Measurements from ENCODE around the gene IL15. TPM values are rescaled to one million over a fixed set of nuclear protein-coding genes. Genes with fewer than 3 reads are reported as not detected.

Gene IL15
- total RNA-seq, 1 donor: 6.5 TPM

DNA sequence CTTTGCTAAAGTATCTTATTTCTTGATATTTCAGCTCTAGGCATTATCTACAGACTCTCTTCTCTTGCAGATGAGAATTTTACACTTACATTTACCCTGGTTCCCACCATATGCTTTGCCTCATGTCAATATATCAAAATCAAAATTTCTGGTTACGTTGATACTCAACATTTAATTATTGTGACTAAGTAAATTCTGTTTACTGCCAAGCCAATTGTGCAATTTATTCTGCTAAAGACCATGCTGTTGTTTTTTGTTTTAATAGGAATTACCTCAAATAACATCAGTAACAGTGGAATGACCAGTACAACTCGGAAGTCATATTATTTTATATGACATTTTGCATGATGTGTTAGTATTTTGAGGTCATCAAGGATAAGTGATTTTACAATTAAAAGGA is 125.5 kb downstream of the IL15 start:
- no peaks in the 10 kb centered on the region for H3K9me3 ChIP-seq (ENCODE audit: low read depth, low read length)
- H3K27me3 ChIP-seq (ENCODE audit: insufficient read depth, low read length): no peaks in the 10 kb centered on the region
- H3K4me1 ChIP-seq (ENCODE audit: insufficient read depth, low read length): no peaks in the 10 kb centered on the region

DNA sequence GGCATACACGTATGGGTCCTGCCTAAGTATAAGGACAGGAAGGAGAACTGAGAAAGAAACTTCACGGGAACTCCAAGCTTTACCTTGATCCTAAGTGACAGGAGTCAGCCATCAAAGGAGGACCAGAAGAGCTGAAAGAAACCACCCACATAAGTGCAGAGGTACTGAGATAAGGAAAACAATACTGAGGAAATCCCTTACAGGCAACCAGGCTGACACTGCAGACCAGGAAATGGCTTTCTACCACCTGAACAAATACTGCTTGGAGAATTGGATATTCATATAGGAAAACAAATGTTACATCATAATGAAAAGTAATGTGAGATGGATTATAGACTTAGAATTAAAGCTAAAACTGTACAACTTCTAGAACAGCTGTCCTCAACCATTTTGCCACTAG is 127.0 kb downstream of the IL15 start:
- no peaks in the 10 kb centered on the region for H3K4me1 ChIP-seq (ENCODE audit: insufficient read depth, low read length)
- H3K4me3 ChIP-seq (ENCODE audit: low read length): no peak overlapping the region
- H3K9me3 ChIP-seq (ENCODE audit: low read depth, low read length): no peaks in the 10 kb centered on the region
- no peaks in the 10 kb centered on the region for H3K27me3 ChIP-seq (ENCODE audit: insufficient read depth, low read length)

More for the DNA sequence above, 125.5 kb downstream of the IL15 start:
- H3K4me3 ChIP-seq (ENCODE audit: low read length): no peak overlapping the region

DNA sequence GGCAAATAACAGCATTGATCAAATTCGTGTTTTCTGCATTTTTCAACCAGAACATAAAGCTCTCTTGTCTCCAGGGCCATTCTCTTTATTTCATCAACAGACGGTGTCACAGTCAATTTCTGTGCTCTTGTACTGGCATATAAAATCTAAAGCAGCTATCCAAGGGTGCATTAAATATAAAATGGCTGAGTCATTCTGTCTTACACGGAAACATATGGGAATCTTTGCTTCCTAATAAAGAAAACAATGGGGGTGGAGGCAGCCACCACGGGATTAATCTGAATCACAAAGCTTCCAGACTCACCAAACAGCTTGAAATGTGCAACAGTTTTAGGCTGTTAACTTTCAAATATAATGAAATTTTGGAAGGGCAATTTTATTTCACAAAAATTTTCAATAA is 132.6 kb downstream of the IL15 start:
- H3K4me3 ChIP-seq (ENCODE audit: low read length): no peak overlapping the region
- H3K27me3 ChIP-seq (ENCODE audit: insufficient read depth, low read length): no peaks in the 10 kb centered on the region
- H3K9me3 ChIP-seq (ENCODE audit: low read depth, low read length): no peaks in the 10 kb centered on the region
- no peaks in the 10 kb centered on the region for H3K4me1 ChIP-seq (ENCODE audit: insufficient read depth, low read length)

DNA sequence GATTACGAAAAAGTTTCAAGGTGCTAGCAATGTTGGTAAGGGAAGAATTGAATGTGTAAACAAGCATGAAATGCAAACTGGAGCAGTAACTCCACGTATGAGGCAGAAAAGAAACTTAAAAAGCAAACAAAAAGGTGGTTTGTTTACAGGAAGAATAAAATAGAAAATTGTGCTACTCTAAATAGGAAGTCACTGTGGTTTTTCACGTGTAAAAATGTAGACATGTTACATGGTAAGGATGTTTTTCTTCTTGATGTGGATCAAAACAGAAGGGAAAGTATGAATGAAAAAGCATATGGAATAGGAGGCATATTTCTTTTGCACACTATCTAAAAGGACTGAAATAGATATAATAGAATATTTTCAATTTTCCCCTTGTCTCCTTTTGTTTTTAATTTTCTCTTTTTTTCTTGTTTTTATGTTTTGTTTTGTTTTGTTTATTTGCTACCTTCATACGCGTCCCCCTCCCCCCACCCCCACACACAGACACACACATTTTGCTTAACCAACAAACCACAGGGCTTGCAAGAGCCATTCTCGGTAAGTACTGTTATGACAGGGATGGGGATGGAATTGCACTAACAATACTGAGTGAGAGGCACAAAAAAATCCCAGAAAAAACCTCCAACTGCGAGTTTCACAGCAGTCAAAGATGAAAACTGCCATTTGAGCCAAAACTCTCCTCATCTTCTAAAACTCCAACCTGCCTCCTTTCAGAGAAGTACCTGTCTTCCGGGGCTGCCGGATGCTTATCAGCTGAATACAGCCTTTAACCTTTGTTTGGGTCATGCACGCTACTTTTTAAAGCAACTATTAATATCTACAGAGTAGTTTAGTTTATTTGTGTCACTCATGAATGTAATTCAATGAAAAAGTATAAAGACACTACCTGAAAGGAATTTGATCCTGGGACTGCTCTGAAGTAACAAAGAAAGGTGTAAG is 135.8 kb downstream of the IL15 start:
- no peaks in the 10 kb centered on the region for H3K4me1 ChIP-seq (ENCODE audit: insufficient read depth, low read length)
- no peaks in the 10 kb centered on the region for H3K9me3 ChIP-seq (ENCODE audit: low read depth, low read length)
- H3K4me3 ChIP-seq (ENCODE audit: low read length): no peak overlapping the region
- H3K27me3 ChIP-seq (ENCODE audit: insufficient read depth, low read length): no peaks in the 10 kb centered on the region

DNA sequence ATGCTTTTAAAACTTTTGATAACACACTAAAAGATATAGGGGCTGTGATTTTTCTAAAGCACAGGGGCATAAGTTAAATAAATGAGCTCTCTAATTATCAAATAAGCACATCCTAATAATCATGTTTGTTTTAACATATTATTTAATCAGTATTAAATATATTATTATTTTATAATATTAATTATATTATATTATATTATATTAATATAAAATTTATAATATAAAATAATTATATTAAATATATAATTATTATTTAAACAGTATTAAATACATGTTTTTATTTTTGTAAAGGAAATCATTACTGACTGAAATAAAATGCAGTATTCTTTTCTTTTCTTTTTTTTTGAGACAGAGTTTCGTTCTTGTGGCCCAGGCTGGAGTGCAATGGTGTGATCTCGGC is 136.5 kb downstream of the IL15 start:
- H3K9me3 ChIP-seq (ENCODE audit: low read depth, low read length): no peaks in the 10 kb centered on the region
- H3K4me1 ChIP-seq (ENCODE audit: insufficient read depth, low read length): no peaks in the 10 kb centered on the region
- H3K27me3 ChIP-seq (ENCODE audit: insufficient read depth, low read length): no peaks in the 10 kb centered on the region
- no peak overlapping the region for H3K4me3 ChIP-seq (ENCODE audit: low read length)

DNA sequence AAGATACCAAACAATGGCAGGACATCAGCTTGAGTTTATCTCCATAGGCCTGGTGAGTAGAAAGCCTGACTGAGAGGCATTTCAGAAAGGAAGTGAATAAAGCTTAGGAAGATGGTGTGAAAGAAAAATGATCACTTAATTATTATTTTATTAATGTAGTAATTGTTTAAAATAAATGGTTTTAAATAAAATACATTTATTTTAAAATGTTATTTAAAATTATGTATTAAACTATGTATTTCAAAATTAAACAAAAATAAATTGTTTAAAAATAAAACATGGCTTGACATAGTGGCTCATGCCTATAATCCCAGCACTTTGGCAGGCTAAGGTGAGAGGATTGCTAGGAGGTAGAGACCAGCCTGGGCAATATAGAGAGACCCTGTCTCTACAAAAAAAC is 145.8 kb downstream of the IL15 start:
- Histone ChIP-seq H3K4me1 (ENCODE audit: insufficient read depth, low read length) (no peaks in the 10 kb centered on the region), H3K27me3 (ENCODE audit: insufficient read depth, low read length) (no peaks in the 10 kb centered on the region), H3K9me3 (ENCODE audit: low read depth, low read length) (no peaks in the 10 kb centered on the region), H3K4me3 (ENCODE audit: low read length) (no peak overlapping the region)

Measured in mononuclear cell (primary cell).